ENCODE data around the gene KIRREL3. TPM values are rescaled to one million over a fixed set of nuclear protein-coding genes. Genes with fewer than 3 reads are reported as not detected.

The KIRREL3 gene
- polyA plus RNA-seq, 1 donor (not counting 4 experiments of a cell fraction or from before 2014, with no cell fraction given) = 0.04 TPM

DNA sequence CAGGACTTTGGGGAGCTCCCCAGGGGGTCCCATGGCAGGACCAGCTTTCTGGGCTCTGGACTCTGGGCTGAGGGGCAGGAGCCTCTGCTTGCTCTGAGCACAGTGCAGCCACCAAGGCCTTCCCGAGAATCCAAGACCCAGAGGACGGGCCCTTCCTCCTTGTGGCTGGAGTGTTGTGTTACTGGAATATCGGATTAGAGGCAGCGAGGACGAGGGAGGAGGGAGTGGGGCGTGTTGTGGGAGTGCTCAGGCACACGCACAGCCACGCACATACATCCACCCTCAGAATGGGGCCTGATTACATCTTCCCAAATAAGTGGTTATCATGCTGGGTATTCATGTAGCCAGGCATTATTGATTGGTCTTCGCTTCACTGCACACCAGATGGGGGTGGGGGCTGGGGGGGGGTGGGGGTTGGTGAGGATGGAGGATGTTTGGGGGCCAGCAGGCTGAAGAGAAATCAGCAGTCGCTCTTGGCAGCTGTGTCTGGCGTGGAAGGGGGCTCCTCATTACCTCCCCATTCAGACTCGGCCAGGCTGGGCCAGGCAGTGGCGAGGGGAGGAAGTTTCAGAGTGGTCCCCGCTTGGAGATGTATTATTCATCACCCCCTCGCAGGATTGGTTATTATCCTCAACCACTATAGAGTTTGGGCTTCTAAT, 524.2 kb downstream of the KIRREL3 start:
- Histone ChIP-seq H3K36me3 (ENCODE audit: control insufficient read depth in 2 of 2, extremely low read depth in 1 of 2, insufficient read depth in 2 of 2, low read length in 2 of 2) (no peaks in the 10 kb centered on the region), H3K4me3 (ENCODE audit: control insufficient read depth in 2 of 3, extremely low read depth in 1 of 3, insufficient read depth in 2 of 3, low read depth in 1 of 3, low read length in 3 of 3) (no peak overlapping the region), H3K27ac (ENCODE audit: control insufficient read depth, insufficient read depth, low read length) (no peak overlapping the region), H3K9me1 (ENCODE audit: control insufficient read depth, extremely low read depth, insufficient read depth, low read length) (no peaks in the 10 kb centered on the region), H2AFZ (ENCODE audit: control insufficient read depth, low read length) (no peak overlapping the region), H3K27me3 (ENCODE audit: control insufficient read depth, extremely low read depth, insufficient read depth, low read length) (no peaks in the 10 kb centered on the region), H3K4me2 (ENCODE audit: control insufficient read depth, extremely low read depth, insufficient read depth, low read depth, low read length) (no peak overlapping the region), H3K4me1 (ENCODE audit: control insufficient read depth, extremely low read depth, insufficient read depth, low read length) (peaks cover 4% of the 10 kb centered on the region), H3K79me2 (ENCODE audit: control insufficient read depth, insufficient read depth, low read length) (no peaks in the 10 kb centered on the region), H3K9me3 (ENCODE audit: control insufficient read depth, low read depth, low read length) (no peaks in the 10 kb centered on the region), H3K9ac (ENCODE audit: control insufficient read depth, extremely low read depth, insufficient read depth, low read length) (no peak overlapping the region), H4K20me1 (ENCODE audit: control insufficient read depth, extremely low read depth, insufficient read depth, low read length) (no peaks in the 10 kb centered on the region)
- no peak for FAIRE-seq
- TF ChIP-seq, protein P1, sequence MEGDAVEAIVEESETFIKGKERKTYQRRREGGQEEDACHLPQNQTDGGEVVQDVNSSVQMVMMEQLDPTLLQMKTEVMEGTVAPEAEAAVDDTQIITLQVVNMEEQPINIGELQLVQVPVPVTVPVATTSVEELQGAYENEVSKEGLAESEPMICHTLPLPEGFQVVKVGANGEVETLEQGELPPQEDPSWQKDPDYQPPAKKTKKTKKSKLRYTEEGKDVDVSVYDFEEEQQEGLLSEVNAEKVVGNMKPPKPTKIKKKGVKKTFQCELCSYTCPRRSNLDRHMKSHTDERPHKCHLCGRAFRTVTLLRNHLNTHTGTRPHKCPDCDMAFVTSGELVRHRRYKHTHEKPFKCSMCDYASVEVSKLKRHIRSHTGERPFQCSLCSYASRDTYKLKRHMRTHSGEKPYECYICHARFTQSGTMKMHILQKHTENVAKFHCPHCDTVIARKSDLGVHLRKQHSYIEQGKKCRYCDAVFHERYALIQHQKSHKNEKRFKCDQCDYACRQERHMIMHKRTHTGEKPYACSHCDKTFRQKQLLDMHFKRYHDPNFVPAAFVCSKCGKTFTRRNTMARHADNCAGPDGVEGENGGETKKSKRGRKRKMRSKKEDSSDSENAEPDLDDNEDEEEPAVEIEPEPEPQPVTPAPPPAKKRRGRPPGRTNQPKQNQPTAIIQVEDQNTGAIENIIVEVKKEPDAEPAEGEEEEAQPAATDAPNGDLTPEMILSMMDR (optimal IDR thresholded peaks at IDR 0.05 in 1 of 3, IDR thresholded peaks at IDR 0.05 in 1 of 3, conservative IDR thresholded peaks at IDR 0.05 in 1 of 3; ENCODE audit: extremely low read depth in 1 of 3, insufficient read depth in 2 of 3, low read length in 3 of 3) = no peak
- no peak for TF ChIP-seq EZH2 (IDR thresholded peaks at IDR 0.05; ENCODE audit: low read length)
- dilution Hi-C loops (cut with MboI; ENCODE audit: extremely low pct_ligation_motif_present, low sequenced_read_pairs) = no loop called here
- no peak for DNase-seq (ENCODE audit: low read depth, low spot score)

DNA sequence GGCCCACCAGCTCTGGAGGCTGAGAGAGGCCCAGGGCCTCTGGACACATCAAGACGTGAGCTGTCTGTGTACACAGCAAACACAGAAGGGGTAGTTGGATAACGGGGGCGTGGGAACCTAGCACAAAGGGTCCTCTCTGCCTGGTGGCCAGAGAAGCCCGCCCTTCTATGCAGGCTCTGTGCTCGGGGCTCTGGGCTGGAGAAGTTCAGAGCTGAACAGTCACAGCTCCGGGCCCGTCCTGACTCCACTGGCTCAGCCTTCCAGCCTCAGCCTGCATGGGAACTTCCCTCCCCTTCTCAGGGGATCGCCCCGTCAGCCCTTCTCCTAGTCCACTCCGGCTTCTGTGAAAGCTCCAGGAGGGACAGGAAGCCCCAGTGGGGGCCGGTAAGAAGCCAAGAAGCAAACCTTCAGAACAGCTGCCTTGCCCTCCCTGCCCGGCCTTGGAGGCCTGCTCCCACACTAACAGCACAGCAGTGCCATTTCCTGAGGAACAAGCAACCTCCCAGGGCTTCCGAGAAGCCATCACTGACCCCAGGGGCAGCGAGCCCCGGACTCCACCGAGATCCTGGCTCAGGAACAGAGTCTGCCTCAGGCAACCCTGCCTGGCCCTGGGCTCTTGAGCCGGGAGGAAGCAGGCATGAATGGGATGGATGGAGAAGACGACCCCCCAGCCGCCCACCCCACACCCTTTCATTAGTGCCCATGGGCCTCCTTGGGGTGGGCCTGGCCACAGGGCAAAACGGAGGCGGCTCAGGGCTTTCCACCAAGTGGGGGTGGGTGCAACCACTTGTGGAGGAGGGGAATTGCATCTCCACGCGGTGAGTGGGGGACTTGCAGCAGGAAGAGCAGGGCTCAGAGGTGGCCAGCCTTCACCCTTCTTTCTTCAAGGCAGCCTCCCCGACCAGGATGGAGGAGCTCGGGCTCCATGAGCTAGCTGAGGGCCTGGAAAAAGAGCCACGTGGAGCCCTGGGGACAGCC, 525.3 kb downstream of the KIRREL3 start:
- FAIRE-seq (no peak), DNase-seq (ENCODE audit: low read depth, low spot score) (no peak)
- peaks cover under 1% of the 10 kb centered on the region for H3K4me1 ChIP-seq (ENCODE audit: control insufficient read depth, extremely low read depth, insufficient read depth, low read length)
- no peaks in the 10 kb centered on the region for H3K79me2 ChIP-seq (ENCODE audit: control insufficient read depth, insufficient read depth, low read length)
- H4K20me1 ChIP-seq (ENCODE audit: control insufficient read depth, extremely low read depth, insufficient read depth, low read length) = no peaks in the 10 kb centered on the region
- dilution Hi-C loops (cut with MboI; ENCODE audit: extremely low pct_ligation_motif_present, low sequenced_read_pairs) = no loop called here
- no peak overlapping the region for H3K27ac ChIP-seq (ENCODE audit: control insufficient read depth, insufficient read depth, low read length)
- H3K4me2 ChIP-seq (ENCODE audit: control insufficient read depth, extremely low read depth, insufficient read depth, low read depth, low read length) = no peak overlapping the region
- H3K4me3 ChIP-seq (ENCODE audit: control insufficient read depth in 2 of 3, extremely low read depth in 1 of 3, insufficient read depth in 2 of 3, low read depth in 1 of 3, low read length in 3 of 3) = no peak overlapping the region
- no peaks in the 10 kb centered on the region for H3K9me3 ChIP-seq (ENCODE audit: control insufficient read depth, low read depth, low read length)
- no peaks in the 10 kb centered on the region for H3K36me3 ChIP-seq (ENCODE audit: control insufficient read depth in 2 of 2, extremely low read depth in 1 of 2, insufficient read depth in 2 of 2, low read length in 2 of 2)
- H3K27me3 ChIP-seq (ENCODE audit: control insufficient read depth, extremely low read depth, insufficient read depth, low read length) = no peaks in the 10 kb centered on the region
- no peaks in the 10 kb centered on the region for H3K9me1 ChIP-seq (ENCODE audit: control insufficient read depth, extremely low read depth, insufficient read depth, low read length)
- H2AFZ ChIP-seq (ENCODE audit: control insufficient read depth, low read length) = no peak overlapping the region
- no peak overlapping the region for H3K9ac ChIP-seq (ENCODE audit: control insufficient read depth, extremely low read depth, insufficient read depth, low read length)
- TF ChIP-seq EZH2 (IDR thresholded peaks at IDR 0.05; ENCODE audit: low read length) = no peak
- TF ChIP-seq, protein P1 (optimal IDR thresholded peaks at IDR 0.05 in 1 of 3, IDR thresholded peaks at IDR 0.05 in 1 of 3, conservative IDR thresholded peaks at IDR 0.05 in 1 of 3; ENCODE audit: extremely low read depth in 1 of 3, insufficient read depth in 2 of 3, low read length in 3 of 3) = no peak
